Endothelial cell of umbilical vein (primary cell): ENCODE measurements around the gene CEP89.
"Not testable (repeated sequence)": the region's sequence is repeated elsewhere in the genome, so short reads cannot be mapped to it uniquely, and the experiment has no call there.

Experiments used
- EZH2 ChIP-seq: IDR thresholded peaks from 2 replicates; pipeline ENCODE4 v1.6.1; 2012; ENCODE audit warnings: borderline replicate concordance, low read depth, mild to moderate bottlenecking, moderate library complexity, low read length, inconsistent platforms; ENCODE audit not compliant: severe bottlenecking
- FOS ChIP-seq: IDR thresholded peaks from 2 replicates; pipeline ENCODE4 v1.6.1; 2011; ENCODE audit warnings: mild to moderate bottlenecking, low read length, moderate library complexity, borderline replicate concordance; ENCODE audit not compliant: insufficient read depth
- GATA2 ChIP-seq: IDR thresholded peaks from 2 replicates; pipeline ENCODE4 v1.7.0; 2011; ENCODE audit warnings: low read depth, mild to moderate bottlenecking, moderate library complexity, mixed read lengths, low read length; ENCODE audit not compliant: insufficient read length, insufficient read depth
- JUN ChIP-seq: IDR thresholded peaks from 2 replicates; pipeline ENCODE4 v1.6.1; 2011; ENCODE audit warnings: borderline replicate concordance, low read depth; ENCODE audit not compliant: insufficient read length, insufficient read depth
- MYC ChIP-seq: IDR thresholded peaks from one replicate; pipeline ENCODE4 v1.6.1; 2011; ENCODE audit warnings: mild to moderate bottlenecking, low read depth, low read length
- POLR2A ChIP-seq: IDR thresholded peaks from 2 replicates; pipeline ENCODE4 v1.6.1; 2012; ENCODE audit warnings: low read depth, mild to moderate bottlenecking, control low read depth, low read length
- POLR2AphosphoS5 ChIP-seq: IDR thresholded peaks from 2 replicates; pipeline ENCODE4 v1.6.1; 2012; ENCODE audit warnings: low read depth, mild to moderate bottlenecking, control low read depth, low read length, moderate library complexity; ENCODE audit not compliant: insufficient read depth
- TF ChIP-seq, protein P1 (sequence below): IDR thresholded peaks from 2 replicates; pipeline ENCODE4 v1.6.1; 2011; ENCODE audit not compliant: insufficient read depth, insufficient read length
- TF ChIP-seq, protein P2 (sequence below), 2 donors: IDR thresholded peaks; 1 replicate in 1 of 2; 2 replicates in 1 of 2; pipeline ENCODE4 v1.5.1; 2011; ENCODE audit warnings: low read length in 2 of 2, mild to moderate bottlenecking in 2 of 2, moderate library complexity in 2 of 2, control low read depth in 1 of 2, inconsistent platforms in 1 of 2, low read depth in 1 of 2; ENCODE audit not compliant: insufficient read depth in 1 of 2; ENCODE audit errors: extremely low read depth in 1 of 2

DNA sequence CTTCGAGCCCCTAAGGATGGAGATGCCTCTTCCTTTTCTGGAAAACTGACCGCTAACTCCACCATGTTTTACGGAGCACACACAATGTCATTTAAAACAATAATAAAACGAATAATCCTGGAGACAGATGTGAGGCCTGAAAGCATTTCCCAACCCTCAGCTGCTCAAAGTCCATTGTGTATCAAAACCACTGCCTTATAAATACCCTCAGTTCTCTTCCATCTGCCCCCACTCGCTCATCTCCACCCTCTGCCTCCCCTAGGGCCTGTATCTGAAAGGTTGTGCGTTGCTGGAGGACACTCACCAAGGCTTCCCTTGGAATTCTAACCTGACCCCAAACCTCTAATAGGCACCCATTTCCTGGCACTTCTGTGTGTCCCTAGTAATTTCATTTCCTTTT, 10.7 kb upstream of the CEP89 start:
- TF ChIP-seq, protein P1, sequence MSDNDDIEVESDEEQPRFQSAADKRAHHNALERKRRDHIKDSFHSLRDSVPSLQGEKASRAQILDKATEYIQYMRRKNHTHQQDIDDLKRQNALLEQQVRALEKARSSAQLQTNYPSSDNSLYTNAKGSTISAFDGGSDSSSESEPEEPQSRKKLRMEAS: not testable (repeated sequence)
- not testable (repeated sequence) for TF ChIP-seq POLR2AphosphoS5, FOS, POLR2A, EZH2, JUN, GATA2, MYC
- TF ChIP-seq, protein P2, sequence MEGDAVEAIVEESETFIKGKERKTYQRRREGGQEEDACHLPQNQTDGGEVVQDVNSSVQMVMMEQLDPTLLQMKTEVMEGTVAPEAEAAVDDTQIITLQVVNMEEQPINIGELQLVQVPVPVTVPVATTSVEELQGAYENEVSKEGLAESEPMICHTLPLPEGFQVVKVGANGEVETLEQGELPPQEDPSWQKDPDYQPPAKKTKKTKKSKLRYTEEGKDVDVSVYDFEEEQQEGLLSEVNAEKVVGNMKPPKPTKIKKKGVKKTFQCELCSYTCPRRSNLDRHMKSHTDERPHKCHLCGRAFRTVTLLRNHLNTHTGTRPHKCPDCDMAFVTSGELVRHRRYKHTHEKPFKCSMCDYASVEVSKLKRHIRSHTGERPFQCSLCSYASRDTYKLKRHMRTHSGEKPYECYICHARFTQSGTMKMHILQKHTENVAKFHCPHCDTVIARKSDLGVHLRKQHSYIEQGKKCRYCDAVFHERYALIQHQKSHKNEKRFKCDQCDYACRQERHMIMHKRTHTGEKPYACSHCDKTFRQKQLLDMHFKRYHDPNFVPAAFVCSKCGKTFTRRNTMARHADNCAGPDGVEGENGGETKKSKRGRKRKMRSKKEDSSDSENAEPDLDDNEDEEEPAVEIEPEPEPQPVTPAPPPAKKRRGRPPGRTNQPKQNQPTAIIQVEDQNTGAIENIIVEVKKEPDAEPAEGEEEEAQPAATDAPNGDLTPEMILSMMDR (IDR thresholded peaks at IDR 0.05; ENCODE audit: extremely low read depth in 1 of 2, insufficient read depth in 1 of 2, low read depth in 1 of 2, low read length in 2 of 2): not testable (repeated sequence)
